Measurements from ENCODE around the gene NUMB.
A peak's percentile ranks its signal among the peaks of the same experiment; 100 is the strongest.

Gene NUMB

GRCh38 chr14:73466861-73467260 lies 8.5 kb upstream of the NUMB start:
- no peak for DNase-seq (ENCODE audit: low spot score)
- TF ChIP-seq, protein P1, sequence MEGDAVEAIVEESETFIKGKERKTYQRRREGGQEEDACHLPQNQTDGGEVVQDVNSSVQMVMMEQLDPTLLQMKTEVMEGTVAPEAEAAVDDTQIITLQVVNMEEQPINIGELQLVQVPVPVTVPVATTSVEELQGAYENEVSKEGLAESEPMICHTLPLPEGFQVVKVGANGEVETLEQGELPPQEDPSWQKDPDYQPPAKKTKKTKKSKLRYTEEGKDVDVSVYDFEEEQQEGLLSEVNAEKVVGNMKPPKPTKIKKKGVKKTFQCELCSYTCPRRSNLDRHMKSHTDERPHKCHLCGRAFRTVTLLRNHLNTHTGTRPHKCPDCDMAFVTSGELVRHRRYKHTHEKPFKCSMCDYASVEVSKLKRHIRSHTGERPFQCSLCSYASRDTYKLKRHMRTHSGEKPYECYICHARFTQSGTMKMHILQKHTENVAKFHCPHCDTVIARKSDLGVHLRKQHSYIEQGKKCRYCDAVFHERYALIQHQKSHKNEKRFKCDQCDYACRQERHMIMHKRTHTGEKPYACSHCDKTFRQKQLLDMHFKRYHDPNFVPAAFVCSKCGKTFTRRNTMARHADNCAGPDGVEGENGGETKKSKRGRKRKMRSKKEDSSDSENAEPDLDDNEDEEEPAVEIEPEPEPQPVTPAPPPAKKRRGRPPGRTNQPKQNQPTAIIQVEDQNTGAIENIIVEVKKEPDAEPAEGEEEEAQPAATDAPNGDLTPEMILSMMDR (conservative IDR thresholded peaks at IDR 0.05; ENCODE audit: low read depth), result no peak
- H3K27ac ChIP-seq, result no peak overlapping the region
- ChIA-PET POLR2A (ENCODE audit: low non-redundant PET) (no interaction called here), CTCF (interaction anchor here (0.7 kb wide), 1 partner anchor 184 kb away, joined by 8 read pairs; no protein-coding TSS in a partner anchor)

DNA sequence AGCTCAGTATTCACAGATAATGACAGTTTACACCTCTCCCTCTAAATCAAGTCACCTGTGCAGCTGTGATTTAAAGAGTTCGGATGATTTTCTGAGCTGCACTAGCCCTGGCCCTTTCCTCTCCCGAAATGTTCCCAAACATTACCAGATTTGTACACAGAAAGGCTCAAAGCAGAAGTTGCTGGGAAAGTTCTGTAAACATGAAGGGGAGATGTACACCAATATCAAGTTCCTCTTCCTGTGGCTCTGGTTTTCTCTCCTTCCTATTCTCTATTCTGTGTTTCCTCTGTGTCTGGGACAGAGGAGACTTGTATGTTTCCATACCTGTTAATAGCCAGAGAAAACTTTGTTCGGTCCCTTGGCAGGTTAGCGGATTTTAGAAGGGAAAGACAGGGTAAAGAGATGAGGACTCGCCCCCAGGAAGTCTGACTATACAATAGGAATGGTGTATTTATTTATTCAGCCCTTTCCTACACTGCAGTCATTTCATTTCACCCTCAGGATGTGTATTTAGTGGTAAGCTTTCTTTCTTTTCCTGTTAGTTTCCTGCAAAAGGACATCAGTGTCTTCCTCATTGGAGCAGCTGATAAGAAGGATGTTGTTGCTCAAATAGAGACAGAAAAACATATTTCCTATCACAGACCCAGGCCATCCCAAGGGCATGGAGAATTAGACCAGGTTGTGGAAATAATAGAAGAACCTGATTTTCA lies 7.6 kb upstream of the NUMB start:
- no peak for DNase-seq (ENCODE audit: low spot score)
- H3K27ac ChIP-seq, result no peak overlapping the region
- ChIA-PET CTCF (no interaction called here), POLR2A (ENCODE audit: low non-redundant PET) (no interaction called here)
- TF ChIP-seq, protein P1 (conservative IDR thresholded peaks at IDR 0.05; ENCODE audit: low read depth), result no peak

- DNase-seq (ENCODE audit: low spot score), result peak; percentile 64
- peak overlapping the region; percentile 59 for H3K27ac ChIP-seq
- TF ChIP-seq, protein P1 (conservative IDR thresholded peaks at IDR 0.05; ENCODE audit: low read depth), result no peak
- ChIA-PET CTCF (interaction anchor here (0.5 to 0.7 kb wide), 2 partner anchors 9 to 168 kb away, joined by 3 to 16 read pairs; no protein-coding TSS in a partner anchor), POLR2A (ENCODE audit: low non-redundant PET) (no interaction called here)
Observed at GRCh38 chr14:73463411-73463810, 5.1 kb upstream of the NUMB start.

- TF ChIP-seq, protein P1 (conservative IDR thresholded peaks at IDR 0.05; ENCODE audit: low read depth), result no peak
- ChIA-PET CTCF (interaction anchor here (0.5 kb wide), 1 partner anchor 167 kb away, joined by 3 read pairs; no protein-coding TSS in a partner anchor), POLR2A (ENCODE audit: low non-redundant PET) (no interaction called here)
- DNase-seq (ENCODE audit: low spot score), result no peak
- no peak overlapping the region for H3K27ac ChIP-seq
Observed at GRCh38 chr14:73462815-73463214, 4.5 kb upstream of the NUMB start.

DNA sequence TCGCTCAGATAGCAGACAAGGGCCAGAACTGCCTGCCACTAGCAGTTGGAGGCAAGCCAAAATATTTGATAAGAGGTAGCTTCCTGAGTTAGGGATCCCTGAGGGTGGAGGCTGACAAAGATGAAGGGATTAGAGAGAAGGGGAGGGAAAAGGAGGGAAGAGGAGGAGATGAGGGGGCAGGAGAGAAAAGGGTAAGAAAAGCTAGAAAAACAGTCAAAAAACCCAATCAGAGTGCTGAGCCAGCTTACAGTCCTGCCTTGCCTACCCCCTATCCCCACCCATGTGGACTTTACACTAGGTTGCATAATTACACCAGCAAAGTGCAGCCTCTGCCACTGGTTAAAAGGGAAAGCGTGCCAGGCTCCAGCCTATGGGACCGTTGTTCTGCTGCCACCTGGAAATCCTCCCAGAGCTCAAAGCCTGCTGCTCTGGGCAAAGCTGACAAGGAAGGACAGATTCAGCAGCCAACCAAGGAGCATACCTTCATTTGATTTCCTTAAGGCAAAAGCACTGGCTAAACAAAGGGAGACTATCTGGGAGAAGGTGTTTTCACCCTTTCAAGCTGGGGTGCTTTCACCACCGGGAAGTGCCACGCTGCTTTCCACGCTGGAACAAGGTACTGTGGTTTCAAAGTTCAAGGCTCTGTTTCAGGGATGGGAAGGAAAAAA lies 3.8 kb upstream of the NUMB start:
- TF ChIP-seq, protein P1 (conservative IDR thresholded peaks at IDR 0.05; ENCODE audit: low read depth), result no peak
- H3K27ac ChIP-seq, result peak overlapping the region; percentile 69
- ChIA-PET CTCF (interaction anchor here (0.7 kb wide), 1 partner anchor 133 kb away, joined by 4 read pairs; no protein-coding TSS in a partner anchor), POLR2A (ENCODE audit: low non-redundant PET) (no interaction called here)
- no peak for DNase-seq (ENCODE audit: low spot score)

- CTCF ChIA-PET, result interaction anchor here (0.7 kb wide), 1 partner anchor 132 kb away, joined by 4 read pairs; no protein-coding TSS in a partner anchor
- no peak for DNase-seq (ENCODE audit: low spot score)
- POLR2A ChIA-PET (ENCODE audit: low non-redundant PET), result no interaction called here
- TF ChIP-seq, protein P1 (conservative IDR thresholded peaks at IDR 0.05; ENCODE audit: low read depth), result no peak
- H3K27ac ChIP-seq, result no peak overlapping the region
Observed at GRCh38 chr14:73461478-73462047, 3.2 kb upstream of the NUMB start.
